Hematopoietic multipotent progenitor cell treated with erythropoietin and hydrocortisone succinate and interleukin-3 and kit ligand, for 6 days (in vitro differentiated cells): ENCODE results near the gene APBB3.

Experiments
- DNase-seq: peaks from one replicate; pipeline ENCODE4 v3.0.0-alpha.2; 2015

APBB3 gene

DNA sequence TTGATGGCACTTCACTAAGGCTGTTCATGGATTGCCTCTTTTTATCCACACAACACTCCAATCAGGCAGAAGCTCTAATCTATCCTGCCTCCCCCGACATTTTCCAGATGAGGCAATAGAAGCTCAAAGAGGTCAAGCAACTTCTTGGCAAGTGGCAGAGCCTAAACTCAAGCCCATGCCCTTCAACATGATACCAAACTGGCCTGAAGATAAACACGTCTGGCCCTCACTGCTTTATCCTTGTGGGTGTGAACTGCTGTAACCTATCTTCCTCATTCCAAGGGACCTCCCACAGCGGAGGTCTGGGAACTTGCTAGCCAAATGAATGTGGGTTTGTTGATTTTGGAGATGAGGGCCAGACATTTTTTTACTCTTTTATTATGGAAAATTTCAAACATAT lies 9.8 kb upstream of the APBB3 start:
- DNase-seq, result no peak

DNA sequence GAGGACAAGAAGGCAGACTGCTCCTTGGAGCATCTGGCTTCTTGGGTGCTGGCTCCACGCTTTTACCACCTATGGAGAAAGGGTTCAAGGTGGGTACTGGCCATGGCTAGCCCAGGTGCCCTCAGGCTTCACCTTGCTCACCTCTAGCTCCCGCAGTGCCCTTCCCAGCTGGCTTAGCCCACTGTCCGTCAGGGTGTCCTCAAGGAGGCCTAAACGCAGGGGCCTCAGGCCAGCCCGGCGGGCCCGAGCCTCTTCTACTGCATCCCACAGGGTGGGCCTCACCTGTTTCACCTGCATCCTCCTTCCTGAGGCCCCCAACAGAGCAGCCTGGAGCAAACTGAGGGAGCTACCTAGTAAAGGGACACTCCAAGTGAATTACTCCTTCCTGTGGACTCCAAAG lies 9.3 kb upstream of the APBB3 start:
- no peak for DNase-seq

DNA sequence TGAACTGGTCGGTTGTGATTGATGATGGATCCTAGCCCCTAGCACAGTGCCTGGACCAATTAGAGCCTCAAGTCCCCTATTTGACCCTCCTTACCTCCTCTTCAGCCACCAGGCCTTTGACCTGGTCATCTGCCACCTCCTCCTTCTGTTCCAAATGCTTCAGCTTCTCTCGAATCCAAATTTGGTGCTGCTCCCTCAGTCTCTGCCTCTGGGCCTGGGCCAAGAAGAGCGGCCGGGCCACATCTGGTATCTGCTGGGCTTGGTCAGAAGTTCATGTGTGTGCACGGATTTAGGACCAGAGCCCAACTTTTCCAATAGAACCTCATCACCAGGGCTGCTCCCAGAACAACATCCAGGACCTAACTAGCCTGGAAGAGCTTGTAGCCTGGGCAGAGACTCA lies 6.7 kb upstream of the APBB3 start:
- DNase-seq, result no peak

DNA sequence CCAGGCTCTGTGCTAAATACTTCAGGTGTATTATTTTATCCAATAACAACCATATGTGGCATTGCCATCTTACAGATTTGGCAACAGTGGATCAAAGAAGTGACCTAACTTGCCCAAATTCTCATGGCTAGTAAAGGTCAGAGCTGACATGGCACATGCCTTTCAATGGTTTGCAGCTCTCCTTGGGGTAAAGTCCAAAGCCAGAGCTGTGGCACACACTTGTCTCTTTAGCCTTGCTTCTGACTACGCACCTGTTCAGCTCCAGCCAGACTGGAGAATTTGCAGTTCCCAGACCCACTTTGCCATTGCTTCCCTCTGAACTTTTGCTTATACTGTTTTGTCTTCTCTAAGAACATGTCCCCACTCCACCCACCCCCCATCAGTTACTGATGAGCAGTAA lies 6.1 kb upstream of the APBB3 start:
- DNase-seq, result no peak

DNA sequence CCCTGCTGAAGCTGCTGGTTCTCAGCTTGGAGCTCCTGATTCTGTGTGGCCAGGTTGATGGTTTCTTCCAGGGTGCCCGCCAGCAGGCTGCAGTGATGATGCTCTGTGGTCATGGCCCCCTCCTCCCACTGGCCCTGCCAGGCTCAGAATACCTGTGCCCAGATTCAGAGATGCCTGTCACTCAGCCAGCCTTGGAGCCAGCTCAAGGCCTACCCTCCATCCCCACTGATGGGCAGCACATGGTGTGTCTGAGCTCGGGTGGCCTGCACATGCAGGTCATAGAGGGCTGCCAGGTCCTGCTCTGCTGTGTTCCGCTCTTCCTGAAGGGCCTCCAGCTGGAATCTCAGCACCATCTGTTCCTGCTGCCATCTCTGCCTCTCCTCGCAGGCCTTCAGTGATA lies 5.7 kb upstream of the APBB3 start:
- DNase-seq, result no peak

DNA sequence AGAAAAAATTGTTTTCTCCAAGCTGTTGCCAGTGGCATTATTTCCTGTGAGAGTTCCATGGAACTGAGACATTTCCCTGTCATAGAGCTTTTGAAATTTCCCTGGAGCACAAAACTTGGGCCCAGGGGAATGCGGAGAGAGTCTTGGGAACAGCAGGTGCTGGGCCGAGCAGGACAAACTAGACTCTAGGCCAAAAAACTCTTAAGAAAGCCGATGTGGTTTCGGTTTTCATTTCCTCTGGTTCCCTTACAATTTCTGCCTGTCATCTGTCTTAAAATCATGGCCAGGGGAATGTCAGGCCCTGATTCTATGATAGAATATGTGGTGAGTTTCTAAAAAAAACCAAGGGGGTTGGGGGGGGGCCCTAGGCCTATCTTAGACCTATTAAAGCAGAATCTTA lies 4.8 kb upstream of the APBB3 start:
- DNase-seq, result no peak

DNA sequence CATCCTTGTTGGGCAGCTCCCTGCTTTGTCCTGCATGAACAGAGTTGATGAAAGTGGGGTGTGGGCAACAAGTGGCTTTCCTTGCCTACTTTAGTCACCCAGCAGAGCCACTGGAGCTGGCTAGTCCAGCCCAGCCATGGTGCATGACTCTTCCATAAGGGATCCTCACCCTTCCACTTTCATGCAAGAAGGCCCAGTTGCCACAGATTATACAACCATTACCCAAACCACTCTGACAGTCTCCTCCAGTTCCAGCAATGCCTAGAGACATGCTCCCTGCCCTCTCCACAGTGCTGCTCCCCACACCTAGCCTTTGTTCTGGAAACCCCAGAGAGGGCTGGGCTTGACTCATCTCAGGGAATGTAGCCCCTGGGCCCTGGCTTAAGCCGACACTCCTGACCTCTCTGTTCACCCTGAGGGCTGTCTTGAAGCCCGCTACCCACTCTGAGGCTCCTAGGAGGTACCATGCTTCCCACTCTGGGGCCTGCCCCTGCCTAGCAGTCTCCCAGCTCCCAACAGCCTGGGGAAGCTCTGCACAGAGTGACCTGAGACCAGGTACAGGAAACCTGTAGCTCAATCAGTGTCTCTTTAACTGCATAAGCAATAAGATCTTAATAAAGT lies 4.2 kb upstream of the APBB3 start:
- no peak for DNase-seq

DNA sequence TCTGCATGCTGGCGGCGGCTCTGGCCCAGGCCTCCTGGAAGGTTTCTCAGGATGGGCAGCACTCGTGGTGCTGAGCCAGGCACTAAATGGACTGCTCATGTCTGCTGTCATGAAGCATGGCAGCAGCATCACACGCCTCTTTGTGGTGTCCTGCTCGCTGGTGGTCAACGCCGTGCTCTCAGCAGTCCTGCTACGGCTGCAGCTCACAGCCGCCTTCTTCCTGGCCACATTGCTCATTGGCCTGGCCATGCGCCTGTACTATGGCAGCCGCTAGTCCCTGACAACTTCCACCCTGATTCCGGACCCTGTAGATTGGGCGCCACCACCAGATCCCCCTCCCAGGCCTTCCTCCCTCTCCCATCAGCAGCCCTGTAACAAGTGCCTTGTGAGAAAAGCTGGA lies 3.5 kb upstream of the APBB3 start:
- no peak for DNase-seq

DNA sequence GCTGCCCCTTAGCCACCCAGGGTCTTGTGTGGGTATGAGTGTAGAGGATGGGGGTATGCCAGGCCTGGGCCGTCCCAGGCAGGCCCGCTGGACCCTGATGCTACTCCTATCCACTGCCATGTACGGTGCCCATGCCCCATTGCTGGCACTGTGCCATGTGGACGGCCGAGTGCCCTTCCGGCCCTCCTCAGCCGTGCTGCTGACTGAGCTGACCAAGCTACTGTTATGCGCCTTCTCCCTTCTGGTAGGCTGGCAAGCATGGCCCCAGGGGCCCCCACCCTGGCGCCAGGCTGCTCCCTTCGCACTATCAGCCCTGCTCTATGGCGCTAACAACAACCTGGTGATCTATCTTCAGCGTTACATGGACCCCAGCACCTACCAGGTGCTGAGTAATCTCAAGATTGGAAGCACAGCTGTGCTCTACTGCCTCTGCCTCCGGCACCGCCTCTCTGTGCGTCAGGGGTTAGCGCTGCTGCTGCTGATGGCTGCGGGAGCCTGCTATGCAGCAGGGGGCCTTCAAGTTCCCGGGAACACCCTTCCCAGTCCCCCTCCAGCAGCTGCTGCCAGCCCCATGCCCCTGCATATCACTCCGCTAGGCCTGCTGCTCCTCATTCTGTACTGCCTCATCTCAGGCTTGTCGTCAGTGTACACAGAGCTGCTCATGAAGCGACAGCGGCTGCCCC lies 2.9 kb upstream of the APBB3 start:
- DNase-seq, result no peak

DNA sequence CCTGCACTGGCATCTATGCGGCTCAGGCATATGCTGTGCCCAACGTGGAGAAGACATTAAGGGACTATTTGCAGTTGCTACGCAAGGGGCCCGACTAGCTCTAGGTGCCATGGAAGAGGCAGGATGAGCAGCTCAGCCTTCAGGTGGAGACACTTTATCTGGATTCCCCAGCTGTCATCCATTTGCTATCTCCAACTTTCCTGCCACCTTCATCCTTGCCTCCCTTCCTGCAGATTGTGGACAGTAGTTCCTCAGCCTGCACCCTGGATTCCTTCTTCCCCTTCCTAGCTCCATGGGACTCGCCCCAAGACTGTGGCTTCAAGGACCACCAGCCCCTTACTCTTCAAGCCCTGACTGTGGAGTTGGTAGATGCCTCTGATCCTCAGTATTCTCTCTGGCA lies 2.3 kb upstream of the APBB3 start:
- DNase-seq, result no peak

DNA sequence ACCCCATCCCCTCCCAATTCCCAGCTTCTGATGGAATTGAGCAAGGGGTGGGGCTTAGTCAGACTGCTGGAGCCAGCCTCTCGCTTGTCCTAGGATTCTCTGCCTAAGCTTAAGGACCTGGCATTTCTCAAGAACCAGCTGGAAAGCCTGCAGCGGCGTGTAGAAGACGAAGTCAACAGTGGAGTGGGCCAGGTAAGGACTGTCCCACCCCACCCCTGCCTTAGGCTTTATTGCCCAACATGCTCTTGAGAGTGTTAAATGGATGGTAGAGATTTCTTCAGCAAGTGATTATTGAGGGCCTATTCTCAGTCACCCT lies 1.3 kb upstream of the APBB3 start:
- no peak for DNase-seq

DNA sequence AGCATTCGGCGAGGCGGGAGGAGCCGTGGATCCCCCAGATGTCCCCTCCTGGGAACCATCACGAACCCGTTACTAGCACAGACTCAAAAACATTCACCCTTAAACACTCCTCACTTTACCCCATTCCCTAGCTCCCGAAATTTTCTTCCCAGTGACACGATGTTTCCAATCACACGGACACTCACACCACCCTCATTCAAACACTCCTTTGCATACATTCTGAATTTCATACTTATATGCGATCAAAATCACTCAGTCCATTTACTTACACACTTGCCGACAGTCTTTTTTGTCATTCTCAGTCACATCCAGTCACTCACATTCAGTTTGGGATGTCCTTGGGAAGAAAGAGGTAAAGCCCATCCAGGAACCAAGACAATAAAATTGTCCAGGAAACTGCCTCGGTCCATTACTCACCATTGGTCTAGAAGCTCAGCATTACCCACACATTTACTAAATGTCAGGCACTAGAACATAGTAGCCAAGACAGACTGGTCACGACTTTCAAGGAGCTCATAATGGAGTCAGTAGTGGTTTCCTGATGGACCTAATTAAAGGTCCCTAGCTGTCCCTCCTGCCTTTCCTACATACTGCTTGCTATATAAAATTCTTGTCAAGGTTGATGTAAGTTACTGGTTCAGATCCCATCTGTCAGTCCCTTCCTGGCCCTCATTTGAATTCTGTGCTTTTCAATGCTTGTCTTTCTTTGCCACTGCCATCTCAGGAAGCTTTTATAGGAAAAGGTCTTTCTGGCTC lies 804 bp upstream of the APBB3 start:
- DNase-seq, result peak; percentile 21

DNA sequence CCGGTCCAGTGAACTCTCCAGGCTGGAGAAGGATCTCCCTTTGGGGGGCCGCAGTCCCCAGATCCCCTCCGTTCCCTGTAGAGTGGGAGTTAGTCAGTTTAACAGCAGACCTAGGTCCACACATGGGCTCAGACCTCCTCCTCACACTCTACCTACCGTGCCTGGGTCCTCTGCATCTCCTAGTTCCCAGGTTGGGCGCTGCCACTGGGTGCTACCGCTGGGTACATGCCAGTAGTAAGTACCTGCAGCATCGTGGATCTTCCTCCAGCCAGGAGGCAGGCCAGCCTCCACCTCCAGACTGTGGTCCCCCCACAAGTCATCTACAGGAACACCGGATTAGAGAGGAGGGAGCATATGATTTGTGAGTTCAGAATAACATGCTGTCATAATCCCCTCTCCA lies 802 bp downstream of the APBB3 start:
- DNase-seq, result peak; percentile 25

DNA sequence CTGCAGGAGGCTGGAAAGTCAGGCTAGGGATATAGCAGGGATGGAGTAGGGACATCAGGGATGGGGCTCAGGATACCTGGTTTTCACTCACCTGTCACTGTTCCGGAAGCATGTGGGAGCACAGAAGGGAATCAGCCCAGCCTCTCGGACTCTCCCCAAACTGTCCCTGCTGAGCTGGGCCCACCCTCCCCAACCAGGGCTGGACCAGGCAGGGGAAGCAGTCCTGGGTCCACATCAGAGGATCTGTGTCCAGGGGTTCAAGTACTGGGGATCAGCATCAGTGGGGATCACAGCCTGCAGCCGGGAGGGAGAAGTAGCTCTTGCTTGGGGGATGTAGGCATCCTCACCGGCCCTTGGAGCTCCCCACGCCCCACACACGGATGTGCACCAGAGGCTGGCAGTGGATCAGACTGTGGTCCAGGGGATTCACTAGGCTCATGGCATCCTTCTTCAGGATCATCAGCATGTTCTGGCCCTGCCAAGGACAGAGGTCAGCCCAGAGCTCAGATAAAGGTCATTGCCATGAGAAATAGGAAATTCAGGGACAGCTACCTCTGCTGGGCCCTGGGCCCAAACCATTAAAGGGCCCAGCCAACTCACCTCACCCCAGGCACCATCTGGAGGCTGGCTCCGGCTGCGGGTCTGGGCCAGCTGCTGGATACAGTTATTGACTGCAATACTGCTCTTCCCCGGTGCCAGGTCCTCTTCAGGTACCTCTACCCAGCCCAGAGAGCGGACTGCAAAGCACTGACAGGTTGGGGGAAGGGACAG lies 2.5 kb downstream of the APBB3 start:
- DNase-seq, result no peak

DNA sequence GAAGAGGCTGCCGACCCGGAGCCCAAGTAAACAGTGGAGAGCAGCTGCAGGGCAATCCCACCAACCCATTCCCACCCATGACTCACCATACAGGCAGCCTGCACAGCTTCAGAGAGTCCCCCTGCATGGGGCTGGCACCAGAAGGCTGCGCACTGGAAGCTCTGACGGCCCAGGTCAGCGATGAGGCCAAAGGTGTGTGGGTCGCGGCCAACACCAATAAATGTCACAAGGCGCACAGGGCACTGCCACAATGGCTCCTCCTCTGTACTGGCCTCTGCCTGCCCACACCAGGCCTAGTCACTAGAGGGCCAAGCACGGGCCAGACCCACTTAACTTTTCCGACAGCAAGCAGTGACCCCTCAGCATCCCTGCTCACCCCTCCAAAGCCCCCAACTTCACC lies 4.2 kb downstream of the APBB3 start:
- DNase-seq, result no peak

DNA sequence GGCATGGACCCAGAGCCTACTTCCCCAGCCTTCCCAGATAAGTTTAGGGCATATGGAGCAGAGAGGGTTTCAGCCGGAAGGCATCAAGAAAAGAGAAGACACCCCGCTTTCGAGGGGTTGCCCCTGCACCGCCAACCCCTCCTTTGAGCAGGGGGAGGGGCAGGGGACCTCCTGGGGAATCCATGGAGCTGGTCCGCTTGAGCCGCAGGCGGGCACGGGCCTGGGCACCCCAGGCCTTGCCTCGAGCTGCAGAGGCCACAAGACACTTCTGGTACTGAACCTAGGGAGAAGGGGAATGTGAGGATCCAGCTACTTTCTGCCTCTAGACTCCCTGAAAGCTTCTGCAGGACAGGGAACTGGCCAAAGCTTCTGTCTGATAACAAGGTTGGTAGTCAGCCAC lies 5.9 kb downstream of the APBB3 start:
- no peak for DNase-seq

DNA sequence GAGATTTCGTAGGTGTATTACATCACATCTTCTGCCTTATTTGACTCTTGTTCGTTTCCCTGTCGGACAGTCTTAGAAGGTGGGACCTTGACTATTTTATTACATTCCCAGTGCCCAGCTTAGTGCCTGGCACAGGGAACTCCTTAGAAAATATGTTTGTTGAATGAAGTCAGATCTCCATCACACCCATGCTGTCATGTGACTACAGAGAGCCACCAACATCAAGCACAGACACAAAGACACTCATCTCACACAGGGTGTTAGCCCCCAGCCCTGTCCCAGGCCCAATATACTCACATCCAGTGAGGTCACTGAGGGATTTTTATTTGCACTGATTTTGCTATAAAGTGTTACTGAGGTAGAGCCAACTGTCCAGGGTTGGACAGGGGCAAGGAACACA lies 6.4 kb downstream of the APBB3 start:
- no peak for DNase-seq

DNA sequence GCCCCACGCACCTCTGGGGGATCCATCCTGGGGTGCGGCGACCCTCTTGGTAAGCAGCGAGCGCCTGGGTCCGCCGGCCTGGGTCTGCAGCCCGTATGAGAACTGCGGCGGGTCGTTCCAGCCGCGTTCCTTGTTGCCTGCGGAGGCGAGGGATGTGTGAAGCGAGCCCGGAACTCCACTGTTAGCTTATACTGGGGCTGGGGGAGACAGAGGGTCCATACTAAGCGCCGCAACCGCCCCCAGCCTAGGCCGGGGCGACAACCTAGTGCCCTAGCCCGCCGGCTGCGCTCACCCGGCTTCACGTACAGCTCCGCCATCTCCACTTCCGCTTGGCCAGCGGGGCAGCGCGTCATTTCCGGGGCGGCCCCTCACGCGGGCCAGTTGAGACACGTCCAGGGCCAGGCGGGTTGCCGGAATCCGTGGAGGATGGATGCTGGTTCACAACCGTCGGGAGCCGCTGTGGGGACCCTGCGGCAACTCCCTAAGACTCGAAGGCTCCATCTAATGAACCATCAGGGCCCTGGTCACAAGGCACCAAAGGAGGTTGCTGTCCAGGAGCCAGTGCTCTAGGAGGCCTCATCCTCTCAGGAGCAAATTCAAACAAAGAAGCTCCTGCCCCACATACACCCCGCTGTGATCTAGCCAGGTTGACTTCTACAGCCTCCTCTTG lies 7.1 kb downstream of the APBB3 start, which contains the start of gene SRA1:
TSS of gene SRA1 (minus strand) at position 338 of the 670 bp plus-strand sequence. CDS start at position 317, 21 bp downstream.
- peak; percentile 94 for DNase-seq

DNA sequence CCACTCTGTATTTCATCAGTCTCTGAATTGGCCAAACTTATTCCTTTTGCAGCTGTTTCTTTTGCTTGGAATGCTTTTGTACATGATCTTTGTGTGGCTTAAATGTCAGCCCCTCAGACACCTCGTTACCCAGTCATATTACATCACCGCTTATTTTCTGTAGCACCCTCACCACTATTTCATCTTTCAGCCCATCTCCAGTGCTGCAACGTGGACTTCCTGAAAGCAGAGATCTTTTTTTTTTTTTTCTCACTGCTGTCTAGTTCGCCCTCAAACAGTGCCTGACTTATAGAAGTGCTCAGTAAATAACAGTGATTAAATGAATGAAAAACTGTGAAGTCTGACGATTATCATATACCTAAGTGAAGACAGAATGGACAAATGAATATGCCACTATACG lies 8.0 kb downstream of the APBB3 start:
- peak; percentile 52 for DNase-seq

DNA sequence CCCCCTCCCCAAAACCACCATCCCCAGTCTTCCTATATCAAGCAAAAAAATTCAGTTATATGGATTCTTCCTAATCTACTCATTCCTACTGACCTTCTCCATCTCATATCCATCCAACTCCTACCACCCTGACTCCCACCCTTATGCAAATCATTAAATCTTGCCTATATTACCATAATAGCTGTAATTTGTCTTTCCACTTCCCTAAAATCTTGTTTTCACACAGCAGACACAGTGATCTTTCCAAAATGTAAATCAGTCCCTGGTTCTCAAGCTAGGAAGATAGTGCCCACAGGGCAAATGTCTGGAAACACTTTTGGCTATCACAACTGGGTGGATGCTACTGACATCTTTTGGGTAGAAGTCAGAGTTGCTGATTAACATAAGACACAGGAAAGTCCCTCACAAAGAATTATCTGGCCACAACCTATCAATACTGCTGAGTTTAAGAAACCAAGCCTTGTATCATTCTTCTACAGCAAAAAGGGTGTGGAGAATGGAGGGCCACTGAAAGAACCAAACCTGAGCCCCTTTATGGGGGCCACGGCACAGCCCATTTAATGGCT lies 8.6 kb downstream of the APBB3 start:
- peak; percentile 34 for DNase-seq

DNA sequence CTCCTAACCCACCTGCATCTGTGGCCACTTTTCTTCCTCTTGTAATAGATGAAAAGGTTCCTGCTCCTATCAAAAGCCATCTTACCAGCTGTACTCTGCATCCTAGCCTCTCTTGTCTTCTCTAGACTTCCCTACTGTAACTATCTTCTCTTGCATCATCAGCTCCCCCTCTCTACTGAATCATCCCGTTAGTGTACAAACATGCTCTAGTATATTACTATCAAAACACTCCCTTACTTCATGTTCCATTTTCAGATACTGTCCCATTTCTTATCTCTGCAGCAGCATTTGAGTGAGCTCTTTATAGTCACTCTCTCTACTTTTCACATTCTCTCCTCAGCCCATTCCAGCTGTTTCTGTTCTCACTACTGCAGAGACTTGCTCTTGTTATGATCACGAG lies 9.9 kb downstream of the APBB3 start:
- DNase-seq, result peak; percentile 49

DNA sequence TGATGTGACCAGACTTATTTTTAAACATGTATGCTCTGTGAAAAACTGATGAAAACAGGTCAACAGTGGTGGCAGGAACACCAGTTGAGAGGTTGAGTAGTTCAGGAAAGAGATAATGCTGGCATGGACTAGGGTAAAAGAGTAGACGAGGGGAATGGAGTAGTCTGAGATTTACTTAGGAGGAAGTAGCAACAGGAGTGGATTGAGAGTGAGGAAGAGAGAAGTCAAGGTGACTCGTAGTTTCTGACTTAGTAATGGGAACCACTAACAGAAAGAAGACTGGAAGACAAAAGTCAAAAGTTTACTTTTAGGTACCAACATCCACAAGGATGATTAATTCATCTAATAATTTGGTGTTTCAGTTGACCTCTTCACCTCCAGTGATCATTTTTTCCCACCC lies 10.7 kb downstream of the APBB3 start:
- DNase-seq, result no peak

DNA sequence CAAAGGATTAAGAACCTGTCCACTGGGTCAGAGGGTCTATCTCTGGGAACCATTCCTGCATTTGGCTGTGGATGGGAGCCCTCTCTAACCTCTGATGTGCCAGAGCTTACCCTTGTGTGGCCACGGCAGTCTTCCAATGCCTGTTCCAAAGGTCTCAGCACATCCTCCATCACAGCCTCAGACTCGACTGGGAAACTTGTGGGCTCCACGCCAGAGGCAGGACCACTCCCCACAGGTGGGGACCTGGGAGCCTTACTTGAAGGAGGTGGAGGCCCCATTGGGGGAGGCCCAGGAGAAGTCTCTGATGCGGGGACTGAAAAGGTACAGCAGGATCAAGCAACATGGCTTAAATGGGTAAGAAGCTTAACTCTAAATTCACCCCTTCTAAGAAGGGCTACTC lies 12.5 kb downstream of the APBB3 start:
- DNase-seq, result no peak
